Activated CD8-positive, alpha-beta memory T cell treated with anti-CD3 and anti-CD28 coated beads for 48 hours (primary cell): ENCODE measurements around the gene MC1R.
"Not testable (repeated sequence)": the region's sequence is repeated elsewhere in the genome, so short reads cannot be mapped to it uniquely, and the experiment has no call there.

ENCODE experiments used
- DNase-seq, 3 experiments: peaks; one replicate each; pipeline ENCODE4 v3.0.0-alpha.2; 2020; ENCODE audit warnings: low read depth in 2 of 3, low spot score in 2 of 3

MC1R gene

GRCh38 chr16:89934019-89934418 is 15.4 kb downstream of the MC1R start:
- DNase-seq: not testable (repeated sequence)

GRCh38 chr16:89934611-89935553 is 16.2 kb downstream of the MC1R start:
- DNase-seq: no peak

- DNase-seq: not testable (repeated sequence)
Measured at GRCh38 chr16:89935620-89936019, 17.0 kb downstream of the MC1R start.

- no peak for DNase-seq
Measured at GRCh38 chr16:89936034-89936433, 17.4 kb downstream of the MC1R start.

- DNase-seq: no peak
Measured at GRCh38 chr16:89936508-89936907, 17.8 kb downstream of the MC1R start.

GRCh38 chr16:89936981-89937380 is 18.3 kb downstream of the MC1R start:
- DNase-seq: no peak

GRCh38 chr16:89938175-89938885 is 19.7 kb downstream of the MC1R start:
- DNase-seq: no peak

- DNase-seq: no peak
Measured at GRCh38 chr16:89944773-89945172, 26.1 kb downstream of the MC1R start.

GRCh38 chr16:89945654-89946053 is 27.0 kb downstream of the MC1R start:
- DNase-seq: no peak

GRCh38 chr16:89946515-89946914 is 27.9 kb downstream of the MC1R start:
- DNase-seq: no peak

GRCh38 chr16:89949121-89949742 is 30.6 kb downstream of the MC1R start:
- no peak for DNase-seq

- DNase-seq: no peak
Measured at GRCh38 chr16:89949756-89950155, 31.1 kb downstream of the MC1R start.

- no peak for DNase-seq
Measured at GRCh38 chr16:89951509-89951908, 32.8 kb downstream of the MC1R start.

GRCh38 chr16:89952049-89952448 is 33.4 kb downstream of the MC1R start:
- DNase-seq: no peak

GRCh38 chr16:89952551-89952950 is 33.9 kb downstream of the MC1R start:
- no peak for DNase-seq

- DNase-seq: no peak
Measured at GRCh38 chr16:89953671-89954406, 35.2 kb downstream of the MC1R start.

GRCh38 chr16:89954462-89954861 is 35.8 kb downstream of the MC1R start:
- no peak for DNase-seq

- DNase-seq: no peak
Measured at GRCh38 chr16:89955001-89955685, 36.5 kb downstream of the MC1R start.

- DNase-seq: no peak
Measured at GRCh38 chr16:89956505-89957215, 38.0 kb downstream of the MC1R start.

- no peak for DNase-seq
Measured at GRCh38 chr16:89957216-89957785, 38.6 kb downstream of the MC1R start.
